ENCODE measurements around the gene NFATC2.

GRCh38 chr20:51346686-51347485 is 195.6 kb downstream of the NFATC2 start:
- TF ChIP-seq SIN3A (IDR thresholded peaks at IDR 0.05; ENCODE audit: borderline replicate concordance, insufficient read depth, low read length): no peak
- TF ChIP-seq REST (IDR thresholded peaks at IDR 0.05; ENCODE audit: insufficient read depth in 1 of 2, low read depth in 2 of 2, low read length in 2 of 2): no peak
- TF ChIP-seq POLR2AphosphoS5 (IDR thresholded peaks at IDR 0.05; ENCODE audit: low read depth, low read length): no peak
- TF ChIP-seq TAF1 (IDR thresholded peaks at IDR 0.05; ENCODE audit: borderline replicate concordance, insufficient read depth, low read length): no peak
- no peak for TF ChIP-seq FOXP2 (optimal IDR thresholded peaks at IDR 0.05; ENCODE audit: borderline replicate concordance, extremely low read depth, extremely low read length, insufficient read depth)

All from PFSK-1 (cell line).